G401 (cell line): ENCODE data around the gene FBLN1. TPM values are rescaled to one million over a fixed set of nuclear protein-coding genes. Genes with fewer than 3 reads are reported as not detected.
"Not testable (repeated sequence)": the region's sequence is repeated elsewhere in the genome, so short reads cannot be mapped to it uniquely, and the experiment has no call there.

Experiments
- DNase-seq: peaks from one replicate; pipeline ENCODE4 v3.0.0-alpha.2; 2015; ENCODE audit warnings: low spot score
- in situ Hi-C: cut with HindIII; loops from 2 replicates; pipeline ENCODE4 v1.10.0; 2016; ENCODE audit warnings: low sequenced_read_pairs, mixed read lengths
- total RNA-seq: library from RNA; depleted of rRNA; stranded (reverse); fragments of >200 nt; shearing (Covaris generic); gene quantifications from 2 replicates; pipeline ENCODE4 v1.2.3, GENCODE V29; 2014

The FBLN1 gene
- total RNA-seq, 1 experiment from 2014 or later: 128 TPM

GRCh38 chr22:45590262-45590661, 87.6 kb downstream of the FBLN1 start:
- in situ Hi-C loops: no loop called here
- no peak for DNase-seq

GRCh38 chr22:45591633-45592213, 89.0 kb downstream of the FBLN1 start:
- DNase-seq, in situ Hi-C loops: not testable (repeated sequence)

- no peak for DNase-seq
Measured at GRCh38 chr22:45594123-45594941, 91.6 kb downstream of the FBLN1 start.

GRCh38 chr22:45597460-45598192, 94.9 kb downstream of the FBLN1 start:
- in situ Hi-C loops: no loop called here
- no peak for DNase-seq

More at GRCh38 chr22:45594123-45594941, 91.6 kb downstream of the FBLN1 start:
- in situ Hi-C loops: no loop called here

- no peak for DNase-seq
- in situ Hi-C loops: no loop called here
Measured at GRCh38 chr22:45598596-45599217, 96.0 kb downstream of the FBLN1 start.

- in situ Hi-C loops: no loop called here
- DNase-seq: no peak
Measured at GRCh38 chr22:45599836-45600577, 97.3 kb downstream of the FBLN1 start.

- in situ Hi-C loops: no loop called here
- no peak for DNase-seq
Measured at GRCh38 chr22:45600790-45601730, 98.4 kb downstream of the FBLN1 start.

- in situ Hi-C loops: no loop called here
- no peak for DNase-seq
Measured at GRCh38 chr22:45602004-45602733, 99.5 kb downstream of the FBLN1 start.

- no peak for DNase-seq
- in situ Hi-C loops: no loop called here
Measured at GRCh38 chr22:45602824-45603595, 100.3 kb downstream of the FBLN1 start.

- no peak for DNase-seq
- in situ Hi-C loops: no loop called here
Measured at GRCh38 chr22:45603619-45604018, 100.9 kb downstream of the FBLN1 start.

- DNase-seq, in situ Hi-C loops: not testable (repeated sequence)
Measured at GRCh38 chr22:45608045-45608444, 105.4 kb downstream of the FBLN1 start.

- DNase-seq: no peak
- in situ Hi-C loops: no loop called here
Measured at GRCh38 chr22:45608763-45609180, 106.1 kb downstream of the FBLN1 start.

GRCh38 chr22:45612451-45612901, 109.8 kb downstream of the FBLN1 start:
- in situ Hi-C loops: no loop called here
- no peak for DNase-seq

GRCh38 chr22:45612940-45613339, 110.3 kb downstream of the FBLN1 start:
- DNase-seq: no peak
- in situ Hi-C loops: no loop called here

GRCh38 chr22:45615364-45615763, 112.7 kb downstream of the FBLN1 start:
- in situ Hi-C loops: no loop called here
- DNase-seq: no peak

GRCh38 chr22:45616432-45616831, 113.7 kb downstream of the FBLN1 start:
- no peak for DNase-seq
- in situ Hi-C loops: no loop called here

GRCh38 chr22:45617948-45618347, 115.3 kb downstream of the FBLN1 start:
- no peak for DNase-seq
- in situ Hi-C loops: no loop called here
